ENCODE results near the gene FOXB1.

FOXB1 gene

DNA sequence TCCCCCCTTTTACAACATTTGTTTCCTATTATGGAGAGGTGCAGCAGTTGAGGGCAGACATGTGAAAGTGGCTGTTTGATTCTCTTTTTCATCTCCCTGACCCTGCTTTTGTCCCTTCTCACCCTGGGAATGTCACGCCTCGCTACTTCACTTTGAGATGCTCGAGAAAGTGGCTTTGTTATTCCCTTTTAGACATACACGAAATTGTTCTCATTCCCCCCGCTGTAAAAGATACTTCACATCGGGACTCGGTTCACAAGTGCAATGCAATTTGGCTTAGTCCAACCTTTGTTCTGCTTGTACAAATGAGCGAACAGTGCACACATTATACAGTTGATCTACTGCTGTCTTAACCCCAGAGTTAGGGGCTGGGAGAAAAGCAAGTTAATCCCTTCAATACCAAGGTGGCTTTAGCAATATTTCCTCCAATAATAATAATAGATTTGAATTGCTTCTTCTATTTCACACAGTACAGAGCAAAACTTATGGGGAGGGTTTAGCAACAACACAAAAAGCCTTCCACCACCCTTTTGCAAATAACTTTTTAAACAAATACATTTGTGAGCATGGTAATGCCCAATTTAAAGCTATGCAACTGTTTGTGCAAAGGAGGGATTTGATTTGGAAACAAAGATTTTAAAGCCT, 5.7 kb upstream of the FOXB1 start:
- ChIA-PET POLR2A (no interaction called here), CTCF (interaction anchor here (1.2 kb wide), 1 partner anchor 80 kb away, joined by 4 read pairs; no protein-coding TSS in a partner anchor)
- DNase-seq (ENCODE audit: extremely low spot score), result no peak
- TF ChIP-seq, protein P1, sequence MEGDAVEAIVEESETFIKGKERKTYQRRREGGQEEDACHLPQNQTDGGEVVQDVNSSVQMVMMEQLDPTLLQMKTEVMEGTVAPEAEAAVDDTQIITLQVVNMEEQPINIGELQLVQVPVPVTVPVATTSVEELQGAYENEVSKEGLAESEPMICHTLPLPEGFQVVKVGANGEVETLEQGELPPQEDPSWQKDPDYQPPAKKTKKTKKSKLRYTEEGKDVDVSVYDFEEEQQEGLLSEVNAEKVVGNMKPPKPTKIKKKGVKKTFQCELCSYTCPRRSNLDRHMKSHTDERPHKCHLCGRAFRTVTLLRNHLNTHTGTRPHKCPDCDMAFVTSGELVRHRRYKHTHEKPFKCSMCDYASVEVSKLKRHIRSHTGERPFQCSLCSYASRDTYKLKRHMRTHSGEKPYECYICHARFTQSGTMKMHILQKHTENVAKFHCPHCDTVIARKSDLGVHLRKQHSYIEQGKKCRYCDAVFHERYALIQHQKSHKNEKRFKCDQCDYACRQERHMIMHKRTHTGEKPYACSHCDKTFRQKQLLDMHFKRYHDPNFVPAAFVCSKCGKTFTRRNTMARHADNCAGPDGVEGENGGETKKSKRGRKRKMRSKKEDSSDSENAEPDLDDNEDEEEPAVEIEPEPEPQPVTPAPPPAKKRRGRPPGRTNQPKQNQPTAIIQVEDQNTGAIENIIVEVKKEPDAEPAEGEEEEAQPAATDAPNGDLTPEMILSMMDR (IDR thresholded peaks at IDR 0.05; ENCODE audit: control extremely low read depth, extremely low read depth, low read depth, missing control alignments), result no peak

DNA sequence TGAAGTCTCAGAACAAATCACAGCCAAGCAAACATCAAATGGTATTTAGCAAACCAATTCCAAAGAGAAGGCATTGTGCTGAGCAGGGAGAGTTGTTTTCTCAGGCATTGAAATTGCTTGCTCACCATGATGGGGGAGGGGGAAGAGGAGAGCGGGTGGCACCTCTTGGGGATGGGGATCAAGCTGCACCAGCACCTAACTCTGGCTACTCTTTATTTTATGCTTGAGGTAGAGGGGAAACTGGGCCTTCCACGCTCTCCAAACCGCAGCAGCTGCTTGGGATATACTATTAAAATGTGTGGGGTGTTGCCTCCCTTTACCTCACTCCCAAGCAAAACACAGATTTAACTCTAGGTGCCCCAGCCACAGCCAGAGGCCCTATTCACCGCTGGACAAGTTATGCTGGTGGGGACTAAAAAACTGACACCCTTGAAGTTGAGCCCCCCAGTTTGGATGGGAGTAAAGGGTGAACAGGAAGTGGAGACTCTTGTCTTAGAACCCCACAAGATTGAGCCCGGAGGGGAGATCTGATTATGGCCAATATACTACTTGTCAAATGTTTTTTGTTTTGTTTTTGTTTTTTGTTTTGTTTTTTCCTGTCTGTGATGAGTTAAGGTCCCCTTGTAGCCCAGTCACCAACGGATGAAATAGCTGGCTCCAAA, 5.0 kb upstream of the FOXB1 start:
- CTCF ChIA-PET, result no interaction called here
- peak; percentile 10 for DNase-seq (ENCODE audit: extremely low spot score)
- TF ChIP-seq, protein P1 (IDR thresholded peaks at IDR 0.05; ENCODE audit: control extremely low read depth, extremely low read depth, low read depth, missing control alignments), result no peak
- POLR2A ChIA-PET, result no interaction called here

DNA sequence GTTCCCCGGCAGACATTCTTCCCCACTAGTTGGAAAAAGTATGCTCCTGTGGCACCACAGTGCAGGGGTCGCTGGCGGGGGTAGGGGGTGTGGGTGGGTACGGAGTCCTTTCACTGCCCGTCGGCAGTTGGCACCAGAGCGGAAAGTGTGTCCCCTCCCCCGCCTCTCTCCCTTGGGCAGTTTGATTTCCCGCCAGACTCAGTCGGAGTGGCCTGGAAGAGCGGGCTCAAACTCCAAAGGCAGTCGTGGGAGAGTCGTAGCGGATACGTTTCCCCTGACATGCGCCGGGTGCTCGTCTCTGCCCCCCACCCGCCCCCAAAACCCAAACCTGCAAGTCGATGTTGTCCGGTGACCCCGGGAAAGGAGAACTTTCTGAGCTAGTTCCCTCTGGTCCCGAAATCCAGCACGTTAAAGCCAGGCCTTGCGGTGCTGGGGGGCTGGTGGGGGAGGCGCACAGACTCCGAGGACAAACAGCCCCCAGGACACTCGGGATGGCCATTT, 4.4 kb upstream of the FOXB1 start:
- peak; percentile 10 for DNase-seq (ENCODE audit: extremely low spot score)
- TF ChIP-seq, protein P1 (IDR thresholded peaks at IDR 0.05; ENCODE audit: control extremely low read depth, extremely low read depth, low read depth, missing control alignments), result no peak
- POLR2A ChIA-PET, result no interaction called here
- CTCF ChIA-PET, result no interaction called here

DNA sequence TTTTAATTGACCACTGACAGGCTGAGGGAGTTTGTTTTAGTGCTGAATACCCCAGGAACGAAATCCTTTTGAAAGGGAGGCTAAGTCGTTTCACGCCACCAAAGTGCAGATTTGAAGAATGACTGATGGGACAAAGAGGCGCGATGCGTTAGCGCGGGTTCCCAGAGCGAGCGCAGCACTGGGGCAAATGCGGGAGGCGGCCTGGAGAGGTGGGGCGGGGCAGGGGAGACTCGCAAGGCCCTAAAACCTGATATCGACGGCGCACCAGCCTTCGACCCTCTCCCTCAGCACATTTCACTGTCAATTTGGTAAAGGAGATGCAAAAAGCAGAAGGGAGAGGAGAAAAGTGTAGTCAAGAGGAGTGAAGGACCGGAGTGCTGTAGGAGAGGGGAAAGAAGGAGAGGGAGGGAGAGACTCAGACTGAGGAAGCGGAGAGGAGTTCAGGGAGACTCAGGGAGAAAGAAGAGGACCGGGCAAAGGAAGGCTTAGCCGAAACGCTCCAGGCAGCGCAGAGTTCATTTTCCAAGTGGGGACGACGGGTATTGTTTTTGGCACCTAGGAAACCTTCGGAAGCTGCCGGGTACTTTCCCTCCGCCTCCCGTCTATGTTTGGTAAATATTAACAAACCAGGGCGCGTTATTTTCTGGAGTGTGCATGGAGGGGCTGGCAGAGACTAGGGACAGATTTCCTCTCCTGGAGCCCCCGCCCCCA, 3.8 kb upstream of the FOXB1 start:
- ChIA-PET CTCF (no interaction called here), POLR2A (no interaction called here)
- TF ChIP-seq, protein P1 (IDR thresholded peaks at IDR 0.05; ENCODE audit: control extremely low read depth, extremely low read depth, low read depth, missing control alignments), result no peak
- peak; percentile 8 for DNase-seq (ENCODE audit: extremely low spot score)

GRCh38 chr15:60000824-60001609, 3.1 kb upstream of the FOXB1 start:
- ChIA-PET CTCF (no interaction called here), POLR2A (no interaction called here)
- peak; percentile 6 for DNase-seq (ENCODE audit: extremely low spot score)
- TF ChIP-seq, protein P1 (IDR thresholded peaks at IDR 0.05; ENCODE audit: control extremely low read depth, extremely low read depth, low read depth, missing control alignments), result no peak
